ENCODE measurements around the gene RHEX.

The RHEX gene

DNA sequence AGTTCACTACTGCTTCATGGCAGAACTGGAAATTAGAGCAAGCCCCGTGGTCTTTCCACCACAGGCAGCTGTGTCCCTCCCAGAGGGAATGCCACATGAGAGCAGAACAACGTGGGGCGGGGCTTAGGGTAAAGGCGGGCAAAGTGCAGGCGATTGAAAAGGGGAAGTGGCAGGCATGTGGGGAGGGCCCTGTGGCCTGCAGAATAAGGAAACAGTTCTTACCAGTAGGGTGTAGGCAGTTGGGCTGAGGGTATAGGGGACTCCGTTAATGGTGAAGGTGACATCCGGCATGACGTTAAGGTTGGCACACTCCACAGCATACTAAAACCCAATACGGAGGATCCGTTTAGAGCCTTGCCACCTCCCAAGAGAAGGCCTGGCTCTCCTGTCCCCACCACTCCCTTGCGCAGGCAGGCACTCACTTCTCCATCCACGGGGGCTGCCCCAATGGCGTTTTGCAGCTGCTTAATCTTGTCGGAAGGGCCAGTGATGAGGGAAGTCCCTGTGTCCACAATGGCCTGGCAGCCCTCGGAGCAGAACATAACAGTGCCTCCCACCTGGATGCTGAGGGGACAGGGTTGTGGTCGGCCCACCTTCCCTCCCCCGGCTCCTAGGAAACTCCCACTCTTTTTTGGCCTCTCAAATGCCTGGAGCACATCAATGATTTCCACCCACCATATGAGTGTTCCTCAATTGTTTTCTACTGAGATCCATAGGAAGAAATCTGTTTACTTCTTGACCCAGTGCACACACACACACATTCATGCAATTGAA is 40.7 kb upstream of the RHEX start:
- Histone ChIP-seq H3K4me1 (ENCODE audit: low read length) (peaks cover 62% of the 10 kb centered on the region), H3K36me3 (replicated peaks; ENCODE audit: low read depth, low read length) (no peaks in the 10 kb centered on the region), H3K9ac (ENCODE audit: low read length) (peak overlapping the region; percentile 59), H3K9me3 (ENCODE audit: insufficient read depth, low read length) (no peaks in the 10 kb centered on the region), H4K20me1 (ENCODE audit: insufficient read depth, low read length) (no peaks in the 10 kb centered on the region), H3K79me2 (ENCODE audit: low read length) (peaks cover 5% of the 10 kb centered on the region; the same call in 1 of the 2 replicates), H3K4me2 (ENCODE audit: low read length) (peak overlapping the region; percentile 71), H3K27me3 (ENCODE audit: low read depth, low read length) (no peaks in the 10 kb centered on the region), H3K4me3 (ENCODE audit: low read length) (peak overlapping the region; percentile 51), H2AFZ (ENCODE audit: low read depth, low read length) (no peak overlapping the region; the same call in 1 of the 2 replicates), H3K27ac (ENCODE audit: low read length) (peak overlapping the region; percentile 81)
- TF ChIP-seq CTCF (IDR thresholded peaks at IDR 0.05; ENCODE audit: low read depth, low read length) (no peak), EZH2phosphoT487 (IDR thresholded peaks at IDR 0.05; ENCODE audit: low read depth) (no peak)

DNA sequence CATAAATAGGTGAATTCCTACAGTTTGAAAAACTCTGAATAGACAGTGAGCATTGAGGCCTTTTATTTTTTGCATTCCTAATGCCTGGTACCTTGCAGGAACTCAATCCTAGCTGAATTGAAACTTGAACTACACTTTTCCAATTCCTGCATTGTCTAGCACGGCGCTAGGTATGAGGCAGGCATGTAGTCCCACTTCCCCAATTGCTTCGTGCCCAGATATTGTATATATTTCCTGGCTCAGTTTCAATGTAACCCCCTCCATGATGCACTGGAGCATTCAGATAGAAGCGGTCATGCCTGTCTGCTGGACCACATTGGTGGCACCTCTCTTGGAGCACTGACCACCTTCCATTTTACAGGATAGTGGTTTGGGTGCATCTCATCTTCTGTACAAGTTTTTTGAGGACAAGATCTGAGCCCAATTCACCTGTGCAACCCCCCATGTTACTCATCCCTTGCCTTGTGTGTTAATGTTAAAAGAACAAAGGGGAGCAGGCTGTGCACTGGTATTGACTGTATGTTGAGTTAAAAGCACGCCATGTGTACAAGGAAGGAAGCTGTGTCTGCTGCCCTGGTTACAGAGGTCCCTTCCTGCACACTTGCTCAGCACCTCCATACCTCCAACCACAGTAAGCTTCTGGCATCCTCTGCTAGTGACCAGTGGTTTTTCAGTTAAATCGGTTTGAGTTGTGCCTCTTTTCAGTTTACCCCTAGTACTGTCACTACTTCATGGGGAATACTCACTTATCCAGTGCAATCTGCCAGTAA is 39.8 kb upstream of the RHEX start:
- H3K4me3 ChIP-seq (ENCODE audit: low read length), result peak overlapping the region; percentile 51
- no peaks in the 10 kb centered on the region for H3K36me3 ChIP-seq (replicated peaks; ENCODE audit: low read depth, low read length)
- TF ChIP-seq CTCF (IDR thresholded peaks at IDR 0.05; ENCODE audit: low read depth, low read length), result no peak
- TF ChIP-seq EZH2phosphoT487 (IDR thresholded peaks at IDR 0.05; ENCODE audit: low read depth), result no peak
- H3K27me3 ChIP-seq (ENCODE audit: low read depth, low read length), result no peaks in the 10 kb centered on the region
- peaks cover 62% of the 10 kb centered on the region for H3K4me1 ChIP-seq (ENCODE audit: low read length)
- peaks cover 3% of the 10 kb centered on the region; the same call in 1 of the 2 replicates for H3K9me3 ChIP-seq (ENCODE audit: insufficient read depth, low read length)
- H3K79me2 ChIP-seq (ENCODE audit: low read length), result peaks cover 5% of the 10 kb centered on the region; the same call in 1 of the 2 replicates
- peak overlapping the region; percentile 71 for H3K4me2 ChIP-seq (ENCODE audit: low read length)
- H4K20me1 ChIP-seq (ENCODE audit: insufficient read depth, low read length), result no peaks in the 10 kb centered on the region
- H2AFZ ChIP-seq (ENCODE audit: low read depth, low read length), result no peak overlapping the region
- H3K27ac ChIP-seq (ENCODE audit: low read length), result peak overlapping the region; percentile 81
- H3K9ac ChIP-seq (ENCODE audit: low read length), result peak overlapping the region; percentile 59; the same call in 1 of the 2 replicates

GRCh38 chr1:206014601-206015000 is 38.4 kb upstream of the RHEX start:
- Histone ChIP-seq H3K36me3 (replicated peaks; ENCODE audit: low read depth, low read length) (no peaks in the 10 kb centered on the region), H2AFZ (ENCODE audit: low read depth, low read length) (no peak overlapping the region), H3K9me3 (ENCODE audit: insufficient read depth, low read length) (peaks cover 3% of the 10 kb centered on the region; the same call in 1 of the 2 replicates), H3K79me2 (ENCODE audit: low read length) (peaks cover 5% of the 10 kb centered on the region; the same call in 1 of the 2 replicates), H3K4me2 (ENCODE audit: low read length) (no peak overlapping the region), H3K27ac (ENCODE audit: low read length) (no peak overlapping the region), H4K20me1 (ENCODE audit: insufficient read depth, low read length) (no peaks in the 10 kb centered on the region), H3K27me3 (ENCODE audit: low read depth, low read length) (no peaks in the 10 kb centered on the region), H3K9ac (ENCODE audit: low read length) (no peak overlapping the region), H3K4me3 (ENCODE audit: low read length) (no peak overlapping the region), H3K4me1 (ENCODE audit: low read length) (peaks cover 62% of the 10 kb centered on the region)
- TF ChIP-seq EZH2phosphoT487 (IDR thresholded peaks at IDR 0.05; ENCODE audit: low read depth), result no peak
- no peak for TF ChIP-seq CTCF (IDR thresholded peaks at IDR 0.05; ENCODE audit: low read depth, low read length)

DNA sequence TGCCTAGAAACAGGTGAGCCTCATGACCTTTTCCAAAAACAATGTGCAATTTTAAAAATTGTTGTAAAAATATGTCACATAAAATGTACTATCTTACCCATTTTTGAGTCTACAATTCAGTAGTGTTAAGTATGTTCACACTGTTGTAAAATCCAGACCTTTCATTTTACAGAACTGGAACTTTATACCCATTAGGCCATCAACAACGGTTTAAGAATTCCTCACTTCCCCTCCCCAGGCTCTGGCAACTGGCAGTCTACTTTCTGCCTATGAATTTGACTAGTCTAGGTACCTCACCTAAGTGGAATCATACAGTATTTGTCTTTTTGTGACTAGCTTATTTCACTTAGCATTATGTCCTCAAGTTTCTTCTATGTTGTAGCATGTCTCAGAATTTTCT is 37.9 kb upstream of the RHEX start:
- H3K79me2 ChIP-seq (ENCODE audit: low read length), result peaks cover 5% of the 10 kb centered on the region; the same call in 1 of the 2 replicates
- peaks cover 3% of the 10 kb centered on the region; the same call in 1 of the 2 replicates for H3K9me3 ChIP-seq (ENCODE audit: insufficient read depth, low read length)
- TF ChIP-seq EZH2phosphoT487 (IDR thresholded peaks at IDR 0.05; ENCODE audit: low read depth), result no peak
- TF ChIP-seq CTCF (IDR thresholded peaks at IDR 0.05; ENCODE audit: low read depth, low read length), result no peak
- no peak overlapping the region for H3K4me3 ChIP-seq (ENCODE audit: low read length)
- no peak overlapping the region for H2AFZ ChIP-seq (ENCODE audit: low read depth, low read length)
- H3K36me3 ChIP-seq (replicated peaks; ENCODE audit: low read depth, low read length), result no peaks in the 10 kb centered on the region
- H3K4me1 ChIP-seq (ENCODE audit: low read length), result peaks cover 59% of the 10 kb centered on the region
- no peaks in the 10 kb centered on the region for H3K27me3 ChIP-seq (ENCODE audit: low read depth, low read length)
- no peak overlapping the region for H3K4me2 ChIP-seq (ENCODE audit: low read length)
- no peaks in the 10 kb centered on the region for H4K20me1 ChIP-seq (ENCODE audit: insufficient read depth, low read length)
- H3K27ac ChIP-seq (ENCODE audit: low read length), result no peak overlapping the region
- no peak overlapping the region for H3K9ac ChIP-seq (ENCODE audit: low read length)

All from OCI-LY3 (cell line).